Natural killer cell (primary cell): ENCODE results near the gene RFPL3. TPM values are rescaled to one million over a fixed set of nuclear protein-coding genes. Genes with fewer than 3 reads are reported as not detected.
"Not testable (repeated sequence)": the region's sequence is repeated elsewhere in the genome, so short reads cannot be mapped to it uniquely, and the experiment has no call there.

Experiments
- ATAC-seq, 3 donors: fragments of 150-1000 bp in 2 of 3; fragments of 200-7000 bp in 1 of 3; cut with Tn5 transposase; 1 replicate in 1 of 3; 2 replicates in 2 of 3; pipeline ENCODE4 v1.10.0; 2021; ENCODE audit warnings: mild to moderate bottlenecking in 2 of 3, moderate library complexity in 2 of 3
- DNase-seq, 2 donors: peaks; one replicate each; pipeline versions ENCODE4 v3.0.0 to v3.0.0-alpha.2; 2013 to 2021; ENCODE audit warnings: mixed read lengths in 1 of 2
- H3K27ac ChIP-seq: one replicate; pipeline ENCODE4 v1.5.1; 2013; ENCODE audit warnings: mild to moderate bottlenecking, low read length
- H3K27me3 ChIP-seq: one replicate; pipeline ENCODE4 v1.6.1; 2013; ENCODE audit warnings: low read length; ENCODE audit not compliant: control insufficient read depth, insufficient read depth
- H3K36me3 ChIP-seq: one replicate; pipeline ENCODE4 v1.6.1; 2013; ENCODE audit warnings: low read length; ENCODE audit not compliant: control insufficient read depth, insufficient read depth
- H3K4me1 ChIP-seq: one replicate; pipeline ENCODE4 v1.6.1; 2013; ENCODE audit warnings: low read length; ENCODE audit not compliant: control insufficient read depth, insufficient read depth
- H3K4me3 ChIP-seq: one replicate; pipeline ENCODE4 v1.5.1; 2013; ENCODE audit warnings: low read length
- H3K9me3 ChIP-seq: one replicate; pipeline ENCODE4 v1.6.1; 2013; ENCODE audit warnings: low read length; ENCODE audit not compliant: control insufficient read depth, insufficient read depth
- H3K27ac Mint-ChIP-seq, 2 donors: one replicate each; pipeline ENCODE4 v1.8.0; 2022; ENCODE audit warnings: mild to moderate bottlenecking in 2 of 2, mixed read lengths in 2 of 2, moderate library complexity in 1 of 2
- H3K27me3 Mint-ChIP-seq, 2 donors: one replicate each; pipeline ENCODE4 v1.8.0; 2022; ENCODE audit warnings: low read depth in 2 of 2, mixed read lengths in 2 of 2
- H3K36me3 Mint-ChIP-seq: one replicate; pipeline ENCODE4 v1.8.0; 2022; ENCODE audit warnings: mixed read lengths
- H3K4me1 Mint-ChIP-seq, 2 donors: one replicate each; pipeline ENCODE4 v1.8.0; 2022; ENCODE audit warnings: mixed read lengths in 2 of 2
- H3K4me3 Mint-ChIP-seq: one replicate; pipeline ENCODE4 v1.8.0; 2022; ENCODE audit warnings: mild to moderate bottlenecking, moderate library complexity, mixed read lengths
- H3K9me3 Mint-ChIP-seq, 2 donors: one replicate each; pipeline ENCODE4 v1.8.0; 2022; ENCODE audit warnings: mixed read lengths in 2 of 2
- CTCF ChIP-seq: fragments of 200-600 bp; IDR thresholded peaks from one replicate; pipeline ENCODE4 v1.8.0; 2022; ENCODE audit warnings: antibody characterized with exemption
- WGBS: methylation state at CpG from one replicate; pipeline ENCODE4 v1.1.7; 2013; ENCODE audit warnings: missing lambda C conversion rate; ENCODE audit not compliant: insufficient coverage; 5-methylcytosine and 5-hydroxymethylcytosine counted together
- intact Hi-C: fragments of 100-400 bp; cut with micrococcal nuclease; formaldehyde crosslinking; loops from one replicate; pipeline ENCODE4 v1.14.2; 2022
- total RNA-seq, 4 donors: library from RNA; stranded (reverse); fragments of 120-200 nt in 1 of 4; gene quantifications; one replicate each; pipeline versions ENCODE4 v1.2.3 to v1.2.4, GENCODE V29; 2013 to 2022

Gene RFPL3
- total RNA-seq, 3 donors from 2014 or later (not counting 1 experiment from before 2014, with no cell fraction given) = not detected

- Histone ChIP-seq H3K4me1 (no peaks in the 10 kb centered on the region), H3K9me3 (no peaks in the 10 kb centered on the region), H3K27ac (no peak overlapping the region), H3K4me3 (no peak overlapping the region), H3K36me3 (no peaks in the 10 kb centered on the region), H3K27me3 (no peaks in the 10 kb centered on the region)
- peaks cover 2 to 3% of the 10 kb centered on the region in 2 donors for H3K9me3 Mint-ChIP-seq
- no peak for TF ChIP-seq CTCF
- H3K36me3 Mint-ChIP-seq = no peaks in the 10 kb centered on the region
- H3K4me1 Mint-ChIP-seq = peaks cover 0 to 6% of the 10 kb centered on the region in 2 donors
- 93% methylated on average over 19 of the region's 19 CpGs for WGBS
- H3K27me3 Mint-ChIP-seq = peaks cover 2 to 8% of the 10 kb centered on the region in 2 donors
- DNase-seq (no peak), ATAC-seq (no peak)
- H3K27ac Mint-ChIP-seq = no peak overlapping the region
- intact Hi-C loops = no loop called here
- no peak overlapping the region for H3K4me3 Mint-ChIP-seq
Measured at GRCh38 chr22:32353840-32354239, 3.8 kb upstream of the RFPL3 start.

GRCh38 chr22:32354360-32355351 is 3.0 kb upstream of the RFPL3 start:
- peaks cover 2 to 3% of the 10 kb centered on the region in 2 donors for H3K9me3 Mint-ChIP-seq
- H3K9me3 ChIP-seq = no peaks in the 10 kb centered on the region
- H3K27me3 Mint-ChIP-seq = peaks cover 2 to 8% of the 10 kb centered on the region in 2 donors
- no peak overlapping the region for H3K4me3 Mint-ChIP-seq
- no peak overlapping the region for H3K27ac ChIP-seq
- peaks cover 0 to 6% of the 10 kb centered on the region in 2 donors for H3K4me1 Mint-ChIP-seq
- no peaks in the 10 kb centered on the region for H3K36me3 Mint-ChIP-seq
- no peak overlapping the region for H3K4me3 ChIP-seq
- no peaks in the 10 kb centered on the region for H3K4me1 ChIP-seq
- H3K27ac Mint-ChIP-seq = no peak overlapping the region
- no peaks in the 10 kb centered on the region for H3K27me3 ChIP-seq
- ATAC-seq (no peak), DNase-seq (no peak)
- no peaks in the 10 kb centered on the region for H3K36me3 ChIP-seq
- TF ChIP-seq CTCF = no peak
- 91% methylated on average over 29 of the region's 30 CpGs for WGBS
- intact Hi-C loops = no loop called here

- ATAC-seq (no peak), DNase-seq (peak in 1 of 2 donors; percentile 10)
- peaks cover 0 to 6% of the 10 kb centered on the region in 2 donors for H3K4me1 Mint-ChIP-seq
- Histone ChIP-seq H3K36me3 (no peaks in the 10 kb centered on the region), H3K4me1 (no peaks in the 10 kb centered on the region), H3K27ac (no peak overlapping the region), H3K27me3 (no peaks in the 10 kb centered on the region), H3K9me3 (no peaks in the 10 kb centered on the region), H3K4me3 (no peak overlapping the region)
- intact Hi-C loops = no loop called here
- no peaks in the 10 kb centered on the region for H3K36me3 Mint-ChIP-seq
- WGBS = 86% methylated on average over 3 of the region's 3 CpGs
- no peak overlapping the region for H3K27ac Mint-ChIP-seq
- TF ChIP-seq CTCF = no peak
- no peak overlapping the region for H3K4me3 Mint-ChIP-seq
- peaks cover 2 to 3% of the 10 kb centered on the region in 2 donors for H3K9me3 Mint-ChIP-seq
- peaks cover 2 to 7% of the 10 kb centered on the region in 2 donors for H3K27me3 Mint-ChIP-seq
Measured at GRCh38 chr22:32355760-32356159, 1.9 kb upstream of the RFPL3 start.

- intact Hi-C loops, H3K4me1 Mint-ChIP-seq, H3K36me3 Mint-ChIP-seq, H3K9me3 Mint-ChIP-seq, H3K4me3 Mint-ChIP-seq, H3K27me3 ChIP-seq, H3K4me3 ChIP-seq, H3K27ac Mint-ChIP-seq, H3K36me3 ChIP-seq, ATAC-seq, H3K4me1 ChIP-seq, H3K9me3 ChIP-seq, H3K27ac ChIP-seq, H3K27me3 Mint-ChIP-seq, DNase-seq: not testable (repeated sequence)
- 89% methylated on average over 11 of the region's 11 CpGs for WGBS
Measured at GRCh38 chr22:32360096-32360495, 2.4 kb downstream of the RFPL3 start.
